Measurements from ENCODE around the gene DUSP11. TPM values are rescaled to one million over a fixed set of nuclear protein-coding genes. Genes with fewer than 3 reads are reported as not detected.
"Not testable (repeated sequence)": the region's sequence is repeated elsewhere in the genome, so short reads cannot be mapped to it uniquely, and the experiment has no call there.

Gene DUSP11
- total and polyA plus RNA-seq, 2 of the 13 experiments (the other 11 are each of a cell fraction or from before 2014, with no cell fraction given): 30.5 to 36.2 TPM

GRCh38 chr2:73759285-73759764 lies 20.6 kb downstream of the DUSP11 start:
- Histone ChIP-seq H3K27me3 (ENCODE audit: control insufficient read depth in 1 of 2, insufficient read depth in 2 of 2, low read length in 2 of 2) (no peaks in the 10 kb centered on the region), H3K9me3 (ENCODE audit: low read length) (peaks cover 12% of the 10 kb centered on the region), H4K20me1 (ENCODE audit: insufficient read depth, low read length) (no peaks in the 10 kb centered on the region; the same call in 1 of the 2 replicates), H3K4me3 (replicated peaks in 1 of 3; ENCODE audit: insufficient read depth in 1 of 3, low read depth in 2 of 3, low read length in 3 of 3) (no peak overlapping the region), H2AFZ (ENCODE audit: low read length) (no peak overlapping the region), H3K79me2 (ENCODE audit: insufficient read depth, low read length) (no peaks in the 10 kb centered on the region), H3K9ac (ENCODE audit: insufficient read depth, low read depth, low read length) (no peak overlapping the region), H3K27ac (ENCODE audit: extremely low read length, insufficient read depth, low read length) (no peak overlapping the region), H3K36me3 (replicated peaks in 1 of 2; ENCODE audit: control insufficient read depth in 1 of 2, insufficient read depth in 2 of 2, low read length in 2 of 2) (peaks cover 11 to 63% of the 10 kb centered on the region in 2 experiments), H3K4me1 (ENCODE audit: insufficient read depth, low read length) (no peaks in the 10 kb centered on the region), H3K4me2 (ENCODE audit: low read depth, low read length) (no peak overlapping the region)
- in situ Hi-C loops (cut with HindIII; ENCODE audit: extremely low pct_ligation_motif_present, low pct_unique_long_range_greater_than_20kb) (no loop called here), intact Hi-C loops (cut with micrococcal nuclease; ENCODE audit: unreplicated experiment) (no loop called here)
- DNase-seq (ENCODE audit: low spot score) (no peak), FAIRE-seq (no peak), ATAC-seq (no peak)
- TF ChIP-seq GABPB1 (CRISPR knock-in tag; IDR thresholded peaks at IDR 0.05) (no peak), MTA1 (CRISPR knock-in tag; IDR thresholded peaks at IDR 0.05; ENCODE audit: borderline replicate concordance) (no peak), ZNF766 (CRISPR knock-in tag; IDR thresholded peaks at IDR 0.05; ENCODE audit: borderline replicate concordance) (no peak), ZNF234 (CRISPR knock-in tag; conservative IDR thresholded peaks at IDR 0.05) (no peak), ZNF784 (CRISPR knock-in tag; IDR thresholded peaks at IDR 0.05; ENCODE audit: borderline replicate concordance) (no peak), KMT2B (CRISPR knock-in tag; IDR thresholded peaks at IDR 0.05) (no peak), ZNF749 (CRISPR knock-in tag; IDR thresholded peaks at IDR 0.05; ENCODE audit: borderline replicate concordance) (no peak), MATR3 (CRISPR knock-in tag; IDR thresholded peaks at IDR 0.05) (no peak), HCFC1 (IDR thresholded peaks at IDR 0.05; ENCODE audit: low read depth, low read length) (no peak), JUNB (CRISPR knock-in tag; IDR thresholded peaks at IDR 0.05; ENCODE audit: borderline replicate concordance) (no peak)
- TF ChIP-seq, protein P1, sequence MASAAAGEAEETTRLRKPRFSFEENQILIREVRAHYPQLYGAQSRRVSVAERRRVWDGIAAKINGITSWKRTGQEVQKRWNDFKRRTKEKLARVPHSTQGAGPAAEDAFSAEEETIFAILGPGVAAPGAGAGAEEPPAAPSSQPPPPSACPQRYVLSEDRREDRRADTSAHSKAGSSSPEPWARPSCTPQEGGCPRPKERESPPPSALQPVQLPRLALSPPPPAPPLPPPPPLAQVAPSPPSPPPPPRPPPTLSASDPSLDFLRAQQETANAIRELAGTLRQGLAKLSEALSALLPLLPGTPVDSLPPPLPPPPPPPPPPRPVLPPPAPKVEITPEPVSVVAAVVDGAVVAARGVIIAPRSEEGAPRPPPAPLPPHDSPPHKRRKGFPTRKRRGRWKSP (CRISPR knock-in tag; IDR thresholded peaks at IDR 0.05): no peak
- TF ChIP-seq, protein P2, sequence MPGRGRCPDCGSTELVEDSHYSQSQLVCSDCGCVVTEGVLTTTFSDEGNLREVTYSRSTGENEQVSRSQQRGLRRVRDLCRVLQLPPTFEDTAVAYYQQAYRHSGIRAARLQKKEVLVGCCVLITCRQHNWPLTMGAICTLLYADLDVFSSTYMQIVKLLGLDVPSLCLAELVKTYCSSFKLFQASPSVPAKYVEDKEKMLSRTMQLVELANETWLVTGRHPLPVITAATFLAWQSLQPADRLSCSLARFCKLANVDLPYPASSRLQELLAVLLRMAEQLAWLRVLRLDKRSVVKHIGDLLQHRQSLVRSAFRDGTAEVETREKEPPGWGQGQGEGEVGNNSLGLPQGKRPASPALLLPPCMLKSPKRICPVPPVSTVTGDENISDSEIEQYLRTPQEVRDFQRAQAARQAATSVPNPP (CRISPR knock-in tag; IDR thresholded peaks at IDR 0.05): no peak
- TF ChIP-seq, protein P3, sequence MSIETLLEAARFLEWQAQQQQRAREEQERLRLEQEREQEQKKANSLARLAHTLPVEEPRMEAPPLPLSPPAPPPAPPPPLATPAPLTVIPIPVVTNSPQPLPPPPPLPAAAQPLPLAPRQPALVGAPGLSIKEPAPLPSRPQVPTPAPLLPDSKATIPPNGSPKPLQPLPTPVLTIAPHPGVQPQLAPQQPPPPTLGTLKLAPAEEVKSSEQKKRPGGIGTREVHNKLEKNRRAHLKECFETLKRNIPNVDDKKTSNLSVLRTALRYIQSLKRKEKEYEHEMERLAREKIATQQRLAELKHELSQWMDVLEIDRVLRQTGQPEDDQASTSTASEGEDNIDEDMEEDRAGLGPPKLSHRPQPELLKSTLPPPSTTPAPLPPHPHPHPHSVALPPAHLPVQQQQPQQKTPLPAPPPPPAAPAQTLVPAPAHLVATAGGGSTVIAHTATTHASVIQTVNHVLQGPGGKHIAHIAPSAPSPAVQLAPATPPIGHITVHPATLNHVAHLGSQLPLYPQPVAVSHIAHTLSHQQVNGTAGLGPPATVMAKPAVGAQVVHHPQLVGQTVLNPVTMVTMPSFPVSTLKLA (IDR thresholded peaks at IDR 0.05): no peak
- no TSS peak for BruUV-seq (replicated peaks)
- WGBS (ENCODE audit: low lambda C conversion rate): 75% methylated on average over 3 of the region's 3 CpGs
- CTCF ChIA-PET (ENCODE audit: low intra/inter-chr PET ratio, low total read pairs): no interaction called here
- POLR2A ChIA-PET: no interaction called here

- POLR2A ChIA-PET; H2AFZ ChIP-seq (ENCODE audit: low read length); H3K79me2 ChIP-seq (ENCODE audit: insufficient read depth, low read length); CTCF ChIA-PET (ENCODE audit: low intra/inter-chr PET ratio, low total read pairs); H3K4me3 ChIP-seq (replicated peaks in 1 of 3; ENCODE audit: insufficient read depth in 1 of 3, low read depth in 2 of 3, low read length in 3 of 3); DNase-seq (ENCODE audit: low spot score); H3K4me2 ChIP-seq (ENCODE audit: low read depth, low read length); intact Hi-C loops (cut with micrococcal nuclease; ENCODE audit: unreplicated experiment); H4K20me1 ChIP-seq (ENCODE audit: insufficient read depth, low read length); H3K9ac ChIP-seq (ENCODE audit: insufficient read depth, low read depth, low read length); FAIRE-seq; H3K27ac ChIP-seq (ENCODE audit: extremely low read length, insufficient read depth, low read length); BruUV-seq (replicated peaks); H3K4me1 ChIP-seq (ENCODE audit: insufficient read depth, low read length); ATAC-seq; in situ Hi-C loops (cut with HindIII; ENCODE audit: extremely low pct_ligation_motif_present, low pct_unique_long_range_greater_than_20kb); H3K27me3 ChIP-seq (ENCODE audit: control insufficient read depth in 1 of 2, insufficient read depth in 2 of 2, low read length in 2 of 2): not testable (repeated sequence)
- WGBS (ENCODE audit: low lambda C conversion rate): 91% methylated on average over 7 of the region's 7 CpGs
- Histone ChIP-seq H3K9me3 (ENCODE audit: low read length) (peaks cover 16% of the 10 kb centered on the region), H3K36me3 (replicated peaks in 1 of 2; ENCODE audit: control insufficient read depth in 1 of 2, insufficient read depth in 2 of 2, low read length in 2 of 2) (peaks cover 6 to 21% of the 10 kb centered on the region in 2 experiments)
These were observed 25.6 kb downstream of the DUSP11 start for GRCh38 chr2:73754332-73754731.
